ENCODE data around the gene TIAM2.

Gene TIAM2

GRCh38 chr6:155023717-155024116 lies 28.6 kb downstream of the TIAM2 start:
- DNase-seq (ENCODE audit: low read depth): no peak
- TF ChIP-seq, protein P1, sequence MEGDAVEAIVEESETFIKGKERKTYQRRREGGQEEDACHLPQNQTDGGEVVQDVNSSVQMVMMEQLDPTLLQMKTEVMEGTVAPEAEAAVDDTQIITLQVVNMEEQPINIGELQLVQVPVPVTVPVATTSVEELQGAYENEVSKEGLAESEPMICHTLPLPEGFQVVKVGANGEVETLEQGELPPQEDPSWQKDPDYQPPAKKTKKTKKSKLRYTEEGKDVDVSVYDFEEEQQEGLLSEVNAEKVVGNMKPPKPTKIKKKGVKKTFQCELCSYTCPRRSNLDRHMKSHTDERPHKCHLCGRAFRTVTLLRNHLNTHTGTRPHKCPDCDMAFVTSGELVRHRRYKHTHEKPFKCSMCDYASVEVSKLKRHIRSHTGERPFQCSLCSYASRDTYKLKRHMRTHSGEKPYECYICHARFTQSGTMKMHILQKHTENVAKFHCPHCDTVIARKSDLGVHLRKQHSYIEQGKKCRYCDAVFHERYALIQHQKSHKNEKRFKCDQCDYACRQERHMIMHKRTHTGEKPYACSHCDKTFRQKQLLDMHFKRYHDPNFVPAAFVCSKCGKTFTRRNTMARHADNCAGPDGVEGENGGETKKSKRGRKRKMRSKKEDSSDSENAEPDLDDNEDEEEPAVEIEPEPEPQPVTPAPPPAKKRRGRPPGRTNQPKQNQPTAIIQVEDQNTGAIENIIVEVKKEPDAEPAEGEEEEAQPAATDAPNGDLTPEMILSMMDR (IDR thresholded peaks at IDR 0.05; ENCODE audit: low read depth, low read length, missing control alignments): no peak
- H3K4me3 ChIP-seq (ENCODE audit: low read depth, low read length): no peak overlapping the region

DNA sequence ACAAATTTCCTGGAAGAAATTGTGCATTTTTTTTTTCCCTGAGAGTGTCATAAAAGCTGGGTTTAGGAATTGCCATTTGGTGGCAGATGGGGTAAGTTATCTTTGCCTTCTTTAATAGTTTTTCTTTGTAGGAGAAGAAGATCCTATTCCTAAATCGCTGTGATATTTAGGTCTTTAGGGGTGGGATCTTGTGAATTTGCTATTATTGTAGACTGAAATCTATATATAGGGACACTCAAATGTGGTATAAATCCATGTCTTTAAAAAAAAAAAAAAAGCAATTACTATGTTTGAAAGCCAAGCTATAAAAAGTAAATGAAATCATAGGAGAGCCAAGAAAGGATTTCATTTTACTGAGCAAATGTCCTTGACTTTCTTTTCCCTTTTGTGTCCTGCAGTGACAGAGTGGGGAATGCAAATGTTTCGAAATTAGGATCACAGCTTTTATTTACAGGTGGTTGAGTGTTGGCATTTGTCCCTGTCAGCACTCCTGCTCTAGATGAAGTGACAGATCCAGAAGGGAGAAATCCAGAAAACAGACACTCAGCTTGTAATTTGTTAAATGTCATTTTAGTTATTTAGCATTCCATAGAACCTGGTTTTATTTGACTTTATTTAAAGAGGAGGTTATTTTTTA lies 29.4 kb downstream of the TIAM2 start:
- no peak for DNase-seq (ENCODE audit: low read depth)
- H3K4me3 ChIP-seq (ENCODE audit: low read depth, low read length): no peak overlapping the region
- TF ChIP-seq, protein P1 (IDR thresholded peaks at IDR 0.05; ENCODE audit: low read depth, low read length, missing control alignments): no peak

GRCh38 chr6:155026022-155026705 lies 31.0 kb downstream of the TIAM2 start:
- TF ChIP-seq, protein P1 (IDR thresholded peaks at IDR 0.05; ENCODE audit: low read depth, low read length, missing control alignments): no peak
- DNase-seq (ENCODE audit: low read depth): no peak
- H3K4me3 ChIP-seq (ENCODE audit: low read depth, low read length): no peak overlapping the region

DNA sequence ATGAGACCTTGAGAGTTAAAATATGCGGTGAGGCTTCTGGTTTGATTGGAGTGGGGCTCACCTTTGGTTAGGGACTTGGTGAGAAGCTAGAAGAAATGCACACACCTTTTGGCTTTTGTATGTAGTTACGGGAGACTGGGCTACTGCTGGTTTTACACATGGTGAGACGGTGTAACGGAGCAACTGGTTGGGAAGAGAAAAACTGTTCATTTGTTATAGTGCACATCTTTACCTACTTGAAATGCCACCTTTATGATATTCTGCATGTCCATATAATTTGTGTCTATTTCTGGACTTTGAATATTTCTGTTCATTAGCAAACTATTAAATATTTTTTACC lies 31.6 kb downstream of the TIAM2 start:
- no peak overlapping the region for H3K4me3 ChIP-seq (ENCODE audit: low read depth, low read length)
- DNase-seq (ENCODE audit: low read depth): no peak
- TF ChIP-seq, protein P1 (IDR thresholded peaks at IDR 0.05; ENCODE audit: low read depth, low read length, missing control alignments): no peak

- no peak overlapping the region for H3K4me3 ChIP-seq (ENCODE audit: low read depth, low read length)
- TF ChIP-seq, protein P1 (IDR thresholded peaks at IDR 0.05; ENCODE audit: low read depth, low read length, missing control alignments): no peak
- DNase-seq (ENCODE audit: low read depth): no peak
These were observed 35.1 kb downstream of the TIAM2 start for GRCh38 chr6:155030148-155030720.

GRCh38 chr6:155031091-155031490 lies 36.0 kb downstream of the TIAM2 start:
- TF ChIP-seq, protein P1 (IDR thresholded peaks at IDR 0.05; ENCODE audit: low read depth, low read length, missing control alignments): no peak

More at GRCh38 chr6:155031091-155031490, 36.0 kb downstream of the TIAM2 start:
- no peak overlapping the region for H3K4me3 ChIP-seq (ENCODE audit: low read depth, low read length)
- no peak for DNase-seq (ENCODE audit: low read depth)
